HL-60 (cell line): ENCODE results near the gene SCGB3A1.

Experiments
- GABPA ChIP-seq: IDR thresholded peaks from 2 replicates; pipeline ENCODE4 v1.6.1; 2012; ENCODE audit warnings: low read depth
- TF ChIP-seq, protein P1 (sequence below): IDR thresholded peaks from one replicate; pipeline ENCODE4 v1.5.1; 2011; ENCODE audit warnings: low read length, control low read depth, inconsistent platforms; ENCODE audit not compliant: insufficient read depth

- no peak for TF ChIP-seq GABPA
- TF ChIP-seq, protein P1, sequence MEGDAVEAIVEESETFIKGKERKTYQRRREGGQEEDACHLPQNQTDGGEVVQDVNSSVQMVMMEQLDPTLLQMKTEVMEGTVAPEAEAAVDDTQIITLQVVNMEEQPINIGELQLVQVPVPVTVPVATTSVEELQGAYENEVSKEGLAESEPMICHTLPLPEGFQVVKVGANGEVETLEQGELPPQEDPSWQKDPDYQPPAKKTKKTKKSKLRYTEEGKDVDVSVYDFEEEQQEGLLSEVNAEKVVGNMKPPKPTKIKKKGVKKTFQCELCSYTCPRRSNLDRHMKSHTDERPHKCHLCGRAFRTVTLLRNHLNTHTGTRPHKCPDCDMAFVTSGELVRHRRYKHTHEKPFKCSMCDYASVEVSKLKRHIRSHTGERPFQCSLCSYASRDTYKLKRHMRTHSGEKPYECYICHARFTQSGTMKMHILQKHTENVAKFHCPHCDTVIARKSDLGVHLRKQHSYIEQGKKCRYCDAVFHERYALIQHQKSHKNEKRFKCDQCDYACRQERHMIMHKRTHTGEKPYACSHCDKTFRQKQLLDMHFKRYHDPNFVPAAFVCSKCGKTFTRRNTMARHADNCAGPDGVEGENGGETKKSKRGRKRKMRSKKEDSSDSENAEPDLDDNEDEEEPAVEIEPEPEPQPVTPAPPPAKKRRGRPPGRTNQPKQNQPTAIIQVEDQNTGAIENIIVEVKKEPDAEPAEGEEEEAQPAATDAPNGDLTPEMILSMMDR = no peak
Measured at GRCh38 chr5:180640611-180640860, 49.2 kb upstream of the SCGB3A1 start.
